DMS 273 (cell line): ENCODE data around the gene SCRT2.
A peak's percentile ranks its signal among the peaks of the same experiment; 100 is the strongest.
"Not testable (repeated sequence)": the region's sequence is repeated elsewhere in the genome, so short reads cannot be mapped to it uniquely, and the experiment has no call there.

Source experiments
- DNase-seq: peaks from one replicate; lab custom pipeline; 2025; ENCODE audit not compliant: unreplicated experiment; lab: John Stamatoyannopoulos, UW

SCRT2 gene

DNA sequence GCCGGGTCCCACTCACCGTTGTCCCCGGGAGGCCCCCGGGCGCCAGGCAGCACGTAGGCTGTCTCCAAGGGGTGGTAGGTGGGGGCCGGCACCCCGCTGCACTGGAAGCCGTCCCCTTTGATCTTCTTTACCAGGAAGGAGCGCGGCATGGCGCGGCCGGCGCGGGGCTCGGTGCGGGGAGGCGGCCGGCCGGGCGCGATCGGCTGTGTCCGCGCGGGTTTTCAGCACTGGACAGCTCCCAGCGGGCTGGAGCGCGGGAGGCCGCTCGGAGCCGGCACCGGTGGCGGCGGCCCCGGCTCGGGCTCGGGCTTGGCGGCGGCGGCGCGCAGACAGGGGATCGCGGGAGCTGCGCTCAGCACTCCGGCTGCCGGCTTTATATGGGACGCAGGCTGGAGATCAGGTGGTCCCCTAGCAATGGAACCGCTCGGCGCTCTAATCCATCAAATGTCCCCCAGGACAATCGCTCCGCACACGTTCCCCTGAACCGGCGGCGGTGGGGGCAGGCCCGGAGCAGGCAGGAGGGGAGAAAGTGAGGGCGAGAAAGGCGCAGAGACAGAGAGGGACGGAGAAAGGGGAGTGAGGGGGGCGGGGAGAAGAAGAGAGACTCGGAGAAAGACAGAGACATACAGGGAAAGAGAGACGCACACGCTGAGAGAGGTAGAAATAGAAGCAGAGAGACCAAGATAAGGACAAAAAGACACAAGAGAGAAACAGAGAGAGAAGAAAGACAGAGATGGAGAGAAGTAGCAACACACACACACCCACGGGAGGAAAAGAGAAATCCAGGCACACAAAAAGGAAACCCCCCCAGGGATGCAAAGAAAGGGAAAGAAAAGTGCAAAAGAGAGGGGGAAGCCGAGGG, at the start of gene SCRT2:
Gene SCRT2 (minus strand): TSS at position 350 of the 862 bp plus-strand sequence. CDS start 201 bp downstream, at position 149.
- DNase-seq = peak; percentile 82

GRCh38 chr20:724797-725196, 49.2 kb upstream of the SCRT2 start:
- not testable (repeated sequence) for DNase-seq

GRCh38 chr20:723756-724155, 48.2 kb upstream of the SCRT2 start:
- peak; percentile 91 for DNase-seq

- no peak for DNase-seq
Measured at GRCh38 chr20:722822-723644, 47.4 kb upstream of the SCRT2 start.

DNA sequence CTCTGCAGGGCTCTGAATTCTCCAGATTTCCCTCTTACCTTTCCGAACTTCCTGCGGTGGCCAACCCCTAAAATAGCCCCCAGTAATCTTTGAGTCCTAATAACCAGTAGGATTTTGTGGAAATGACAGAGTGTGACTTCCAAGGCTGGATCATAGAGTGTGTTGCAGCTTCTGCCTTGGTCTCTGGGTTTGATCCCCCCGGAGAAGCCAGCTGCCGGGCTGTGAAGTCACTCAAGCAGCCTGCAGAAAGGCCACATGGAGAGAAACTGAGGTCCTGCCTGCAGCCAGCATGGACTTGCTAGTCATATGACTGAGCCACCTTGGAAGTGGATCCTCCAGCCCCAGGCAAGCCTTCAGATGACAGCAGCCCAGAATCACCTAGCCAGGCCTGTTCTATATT, 46.3 kb upstream of the SCRT2 start:
- no peak for DNase-seq

- DNase-seq = peak; percentile 73
Measured at GRCh38 chr20:719816-720215, 44.2 kb upstream of the SCRT2 start.

GRCh38 chr20:719068-719467, 43.5 kb upstream of the SCRT2 start:
- DNase-seq = no peak

DNA sequence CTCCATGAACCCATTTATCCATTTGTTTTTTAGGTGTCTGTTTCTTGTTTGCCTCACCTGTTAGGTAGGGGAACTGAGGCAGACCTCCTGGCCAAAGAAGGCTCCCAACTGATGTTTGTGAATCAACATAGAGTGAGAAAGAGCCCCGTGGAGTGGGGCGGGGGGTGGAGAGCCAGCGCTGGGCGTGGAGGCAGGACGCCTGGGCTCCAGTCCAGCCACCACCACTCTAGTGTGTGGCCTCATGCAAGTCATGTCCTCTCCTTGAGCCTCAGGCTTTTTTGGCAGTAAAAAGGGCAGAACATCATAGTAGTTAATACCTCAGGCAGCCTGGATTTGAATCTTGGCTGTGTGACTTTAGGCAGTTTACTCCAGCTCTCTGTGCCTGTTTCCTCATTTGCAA, 42.2 kb upstream of the SCRT2 start:
- no peak for DNase-seq

GRCh38 chr20:717271-717670, 41.7 kb upstream of the SCRT2 start:
- no peak for DNase-seq

- no peak for DNase-seq
Measured at GRCh38 chr20:714453-714852, 38.9 kb upstream of the SCRT2 start.

- no peak for DNase-seq
Measured at GRCh38 chr20:711576-711975, 36.0 kb upstream of the SCRT2 start.

DNA sequence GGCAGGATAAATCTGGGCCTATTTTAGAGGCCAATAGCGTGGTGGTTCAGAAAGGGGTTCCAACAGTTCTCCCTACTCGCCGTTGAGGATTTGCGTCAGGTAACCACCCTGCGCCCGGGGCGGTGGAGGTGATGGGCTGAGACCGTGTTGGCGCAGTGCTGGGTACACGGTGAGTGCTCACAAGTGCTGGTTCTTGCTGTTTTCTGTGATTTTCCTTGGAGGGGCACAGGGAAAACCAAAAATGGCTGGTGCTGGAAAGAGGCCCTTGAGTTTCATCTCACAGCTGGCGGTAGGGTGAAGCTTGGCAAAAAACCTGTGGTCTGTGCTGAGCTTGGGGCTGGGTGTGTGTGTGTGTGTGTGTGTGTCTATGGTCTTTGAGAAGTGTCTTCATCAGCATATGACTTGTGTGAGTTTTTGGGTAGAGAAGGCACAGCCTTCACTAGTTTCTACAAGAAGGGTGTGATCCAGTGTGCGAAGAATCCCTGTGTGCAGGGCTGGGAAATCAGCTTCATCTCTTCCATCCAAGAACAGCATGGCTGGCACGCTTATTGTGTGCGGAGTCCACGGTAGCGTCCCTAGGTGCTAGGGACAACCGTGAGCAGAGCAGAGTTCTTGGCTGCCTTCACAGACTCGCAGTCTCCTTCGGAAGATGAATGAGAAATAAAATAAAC, 35.3 kb upstream of the SCRT2 start:
- DNase-seq = no peak

GRCh38 chr20:709991-710779, 34.6 kb upstream of the SCRT2 start:
- DNase-seq = peak; percentile 67

GRCh38 chr20:709423-709822, 33.8 kb upstream of the SCRT2 start:
- DNase-seq = peak; percentile 74

- no peak for DNase-seq
Measured at GRCh38 chr20:708956-709355, 33.4 kb upstream of the SCRT2 start.

DNA sequence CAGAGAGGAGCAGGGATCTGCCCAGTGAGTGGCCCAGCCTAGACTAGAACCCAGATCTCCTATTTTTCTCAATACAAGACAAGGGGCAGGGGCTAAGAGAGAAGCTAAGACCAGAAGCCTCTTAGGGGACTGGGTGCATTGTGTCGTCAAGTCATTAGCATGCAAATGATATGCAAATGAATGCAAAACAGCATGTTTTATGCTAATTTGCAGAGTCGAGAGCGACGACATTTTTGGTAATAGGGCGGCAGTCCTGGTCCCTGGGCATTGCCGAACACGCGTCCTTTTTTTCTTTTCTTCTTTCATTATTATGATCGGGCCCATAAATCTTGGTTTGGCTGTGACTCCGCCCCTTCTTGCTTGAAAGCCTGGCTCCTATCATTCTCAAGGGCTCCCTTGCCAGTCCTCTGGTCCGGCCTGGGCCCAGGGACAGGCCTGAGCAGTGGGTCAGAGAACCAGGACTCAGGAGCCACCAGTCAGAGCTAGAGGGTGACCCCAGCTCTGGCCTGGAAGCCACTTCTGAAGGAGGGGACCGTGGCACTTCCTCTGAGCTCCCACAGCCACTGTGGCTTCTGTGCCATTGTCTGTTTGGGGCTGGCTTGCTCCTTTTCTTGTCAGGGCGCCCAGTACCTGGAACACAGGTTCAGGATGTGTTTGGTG, 32.0 kb upstream of the SCRT2 start:
- DNase-seq = no peak

- no peak for DNase-seq
Measured at GRCh38 chr20:706366-706885, 30.8 kb upstream of the SCRT2 start.

DNA sequence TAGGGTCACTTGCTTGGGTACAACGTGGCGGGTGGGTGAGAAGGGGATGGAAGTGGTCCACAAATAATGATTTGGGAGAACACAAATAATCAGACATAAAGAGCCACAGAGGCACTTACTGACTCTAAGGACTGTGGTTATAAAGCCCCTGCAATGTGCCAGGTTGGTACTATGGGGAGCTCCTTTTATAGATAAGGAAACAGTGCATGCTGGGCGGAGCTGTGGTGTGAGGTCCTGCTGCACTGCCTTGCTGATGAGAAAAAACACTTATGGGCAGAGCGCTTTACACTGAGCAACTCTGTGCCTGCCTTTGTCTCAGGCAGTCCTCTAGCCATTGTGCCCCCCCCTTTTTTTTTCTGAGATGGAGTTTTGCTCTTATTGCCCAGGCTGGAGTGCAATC, 29.1 kb upstream of the SCRT2 start:
- no peak for DNase-seq

- DNase-seq = no peak
Measured at GRCh38 chr20:703426-703825, 27.8 kb upstream of the SCRT2 start.

GRCh38 chr20:703006-703405, 27.4 kb upstream of the SCRT2 start:
- no peak for DNase-seq
